ENCODE data around the gene TPMT.

TPMT gene

DNA sequence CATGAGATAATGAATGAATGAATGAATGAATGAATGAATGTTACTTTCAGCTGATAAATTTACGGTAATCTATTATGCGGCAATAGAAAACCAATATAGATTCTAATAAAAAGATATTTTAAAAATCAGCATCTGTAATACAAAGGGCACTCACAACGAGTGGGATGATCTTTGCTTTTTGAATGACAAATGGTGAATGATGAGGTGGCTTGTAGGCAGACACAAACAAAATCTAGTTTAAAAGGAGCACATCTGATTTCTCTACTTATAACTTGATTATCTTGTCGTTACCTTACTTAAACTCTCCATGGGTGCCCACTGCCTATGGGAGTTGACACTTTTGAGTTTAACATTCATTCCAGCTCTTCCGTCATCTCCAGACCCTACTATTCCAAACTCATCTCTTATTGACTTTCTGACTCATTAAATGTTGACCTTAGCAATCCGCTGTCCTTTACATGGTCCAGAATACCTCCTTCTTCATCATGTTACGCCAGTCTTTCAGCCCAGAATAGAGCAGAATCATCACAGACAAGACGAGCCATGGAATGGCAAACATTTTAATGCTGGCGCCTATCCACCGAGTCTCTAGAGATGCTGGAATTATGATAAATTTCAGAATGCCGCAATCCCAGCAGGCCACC is 73.7 kb downstream of the TPMT start:
- ChIA-PET POLR2A (ENCODE audit: low non-redundant PET) (no interaction called here), CTCF (interaction anchor here (0.6 kb wide), 1 partner anchor 260 kb away, joined by 3 read pairs; no protein-coding TSS in a partner anchor)
- DNase-seq (ENCODE audit: low spot score): no peak
- TF ChIP-seq, protein P1, sequence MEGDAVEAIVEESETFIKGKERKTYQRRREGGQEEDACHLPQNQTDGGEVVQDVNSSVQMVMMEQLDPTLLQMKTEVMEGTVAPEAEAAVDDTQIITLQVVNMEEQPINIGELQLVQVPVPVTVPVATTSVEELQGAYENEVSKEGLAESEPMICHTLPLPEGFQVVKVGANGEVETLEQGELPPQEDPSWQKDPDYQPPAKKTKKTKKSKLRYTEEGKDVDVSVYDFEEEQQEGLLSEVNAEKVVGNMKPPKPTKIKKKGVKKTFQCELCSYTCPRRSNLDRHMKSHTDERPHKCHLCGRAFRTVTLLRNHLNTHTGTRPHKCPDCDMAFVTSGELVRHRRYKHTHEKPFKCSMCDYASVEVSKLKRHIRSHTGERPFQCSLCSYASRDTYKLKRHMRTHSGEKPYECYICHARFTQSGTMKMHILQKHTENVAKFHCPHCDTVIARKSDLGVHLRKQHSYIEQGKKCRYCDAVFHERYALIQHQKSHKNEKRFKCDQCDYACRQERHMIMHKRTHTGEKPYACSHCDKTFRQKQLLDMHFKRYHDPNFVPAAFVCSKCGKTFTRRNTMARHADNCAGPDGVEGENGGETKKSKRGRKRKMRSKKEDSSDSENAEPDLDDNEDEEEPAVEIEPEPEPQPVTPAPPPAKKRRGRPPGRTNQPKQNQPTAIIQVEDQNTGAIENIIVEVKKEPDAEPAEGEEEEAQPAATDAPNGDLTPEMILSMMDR (conservative IDR thresholded peaks at IDR 0.05; ENCODE audit: low read depth): no peak
- H3K27ac ChIP-seq: no peak overlapping the region

DNA sequence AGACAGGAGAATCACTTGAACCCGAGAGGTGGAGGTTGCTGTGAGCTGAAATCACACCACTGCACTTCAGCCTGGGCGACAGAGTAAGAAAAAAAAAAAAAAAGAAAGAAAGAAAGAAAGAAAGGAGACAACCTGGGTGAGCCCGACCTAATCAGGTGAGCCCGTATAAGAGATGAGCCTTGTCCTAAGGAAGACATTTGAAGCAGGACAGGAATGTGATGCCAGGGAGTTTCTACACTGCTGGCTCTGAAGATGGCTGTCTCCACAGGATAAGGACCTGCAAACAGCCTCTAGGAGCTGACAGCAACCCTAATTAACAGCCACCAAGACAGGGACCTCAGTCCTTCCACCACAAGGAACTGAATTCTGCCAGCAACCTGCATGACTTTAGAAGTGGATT is 74.3 kb downstream of the TPMT start:
- ChIA-PET CTCF (interaction anchor here (0.6 kb wide), 1 partner anchor 260 kb away, joined by 3 read pairs; no protein-coding TSS in a partner anchor), POLR2A (ENCODE audit: low non-redundant PET) (no interaction called here)
- TF ChIP-seq, protein P1 (conservative IDR thresholded peaks at IDR 0.05; ENCODE audit: low read depth): no peak

DNA sequence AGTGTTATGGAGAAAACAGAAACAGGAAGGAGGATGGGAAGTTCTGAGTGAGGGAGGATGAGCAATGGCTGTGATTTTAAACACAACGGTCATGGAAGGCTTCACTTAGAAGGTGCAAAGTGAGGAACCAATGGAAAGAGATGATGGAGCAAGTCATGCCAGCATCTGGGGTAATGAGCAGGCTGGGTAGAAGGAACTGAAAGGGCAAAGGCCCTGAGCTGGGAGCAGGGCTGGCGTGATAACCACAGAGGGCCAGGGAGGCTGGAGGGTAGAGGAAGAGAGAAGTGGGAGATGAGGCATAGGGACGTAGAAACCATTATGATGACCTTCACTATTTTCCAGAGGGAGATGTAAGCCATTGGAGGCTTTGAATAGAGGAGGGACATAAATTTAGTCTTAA is 76.0 kb downstream of the TPMT start:
- no peak overlapping the region for H3K27ac ChIP-seq
- DNase-seq (ENCODE audit: low spot score): no peak
- ChIA-PET CTCF (interaction anchor here (0.6 kb wide), 1 partner anchor 1296 kb away, joined by 3 read pairs; no protein-coding TSS in a partner anchor), POLR2A (ENCODE audit: low non-redundant PET) (no interaction called here)
- TF ChIP-seq, protein P1 (conservative IDR thresholded peaks at IDR 0.05; ENCODE audit: low read depth): no peak

More for the DNA sequence above, 74.3 kb downstream of the TPMT start:
- DNase-seq (ENCODE audit: low spot score): no peak
- H3K27ac ChIP-seq: no peak overlapping the region

Measured in RWPE1 (cell line).